HCT116 (cell line): Measurements from ENCODE around the gene KRT85. TPM values are rescaled to one million over a fixed set of nuclear protein-coding genes. Genes with fewer than 3 reads are reported as not detected.

Experiments used
- ATAC-seq: fragments of 200-7000 bp; cut with Tn5 transposase; 2 replicates; pipeline ENCODE4 v1.9.1; 2020; ENCODE audit warnings: mild to moderate bottlenecking, moderate library complexity
- BruUV-seq: library from RNA; stranded (reverse); fragments of 400-500 nt; replicated peaks from 2 replicates; lab custom pipeline; 2021; lab: Mats Ljungman, UMichigan
- CTCF ChIA-PET: fragments of 300-600 bp; sonication (Branson Sonifier 250); formaldehyde crosslinking; loops from one replicate; lab custom pipeline; 2021; ENCODE audit warnings: antibody characterized with exemption; lab: Charles Lee
- POLR2A ChIA-PET: fragments of 300-600, 350-600 bp; sonication (Branson Sonifier 250); formaldehyde crosslinking; loops from one replicate; lab custom pipeline; 2021; ENCODE audit warnings: antibody characterized with exemption; lab: Charles Lee
- RAD21 ChIA-PET, 2 experiments: fragments of 300-600 bp; sonication (Branson Sonifier 250); formaldehyde crosslinking; loops; one replicate each; lab custom pipeline; 2023; ENCODE audit warnings: low total read pairs in 2 of 2; ENCODE audit not compliant: uncharacterized antibody in 2 of 2, unreplicated experiment in 2 of 2, low non-redundant PET in 1 of 2; lab: Charles Lee
- DNase-seq: peaks from one replicate; pipeline ENCODE4 v3.0.0-alpha.2; 2010; ENCODE audit warnings: low read depth, low spot score
- H2AFZ ChIP-seq: fragments of 200-600 bp; shearing (Covaris generic), sonication (generic); 2 replicates; pipeline ENCODE4 v1.6.1; 2017; ENCODE audit warnings: low read depth, mixed run types, mixed read lengths, antibody characterized with exemption, low read length; ENCODE audit not compliant: poor library complexity, severe bottlenecking
- H3K27ac ChIP-seq: 2 replicates; pipeline ENCODE4 v1.5.1; 2012; ENCODE audit warnings: low read depth, low read length
- H3K27me3 ChIP-seq: fragments of 200-600 bp; sonication (generic); 2 replicates; pipeline ENCODE4 v1.6.1; 2016; ENCODE audit warnings: mixed run types, low read length, mixed read lengths; ENCODE audit not compliant: insufficient read depth
- H3K36me3 ChIP-seq, 2 experiments: fragments of 200-500 bp in 1 of 2; fragments of 200-600 bp in 1 of 2; sonication (Bioruptor generic) in 1 of 2; sonication (generic) in 1 of 2; 2 replicates each; pipeline versions ENCODE4 v1.5.1 to v1.6.1; 2014 to 2016; ENCODE audit warnings: low read length in 2 of 2, inconsistent platforms in 1 of 2, mixed read lengths in 1 of 2, mixed run types in 1 of 2; ENCODE audit not compliant: insufficient read depth in 2 of 2, control insufficient read depth in 1 of 2
- H3K4me1 ChIP-seq, 2 experiments: fragments of 200-600 bp in 1 of 2; sonication (generic) in 1 of 2; 2 replicates each; pipeline versions ENCODE4 v1.5.1 to v1.6.1; 2012 to 2017; ENCODE audit warnings: low read length in 2 of 2, inconsistent platforms in 1 of 2, mild to moderate bottlenecking in 1 of 2, mixed read lengths in 1 of 2, mixed run types in 1 of 2, moderate library complexity in 1 of 2; ENCODE audit not compliant: insufficient read depth in 2 of 2, control insufficient read depth in 1 of 2
- H3K4me2 ChIP-seq: fragments of 200-600 bp; sonication (generic); 2 replicates; pipeline ENCODE4 v1.6.1; 2017; ENCODE audit warnings: mixed run types, low read length, mixed read lengths
- H3K4me3 ChIP-seq, 2 experiments: fragments of 200-600 bp in 1 of 2; sonication (generic) in 1 of 2; replicated peaks in 1 of 2; 2 replicates each; pipeline ENCODE4 v1.5.1; 2011 to 2016; ENCODE audit warnings: low read length in 2 of 2, control low read depth in 1 of 2, low read depth in 1 of 2, mild to moderate bottlenecking in 1 of 2, mixed read lengths in 1 of 2, mixed run types in 1 of 2
- H3K79me2 ChIP-seq: fragments of 200-600 bp; sonication (generic); 2 replicates; pipeline ENCODE4 v1.6.1; 2017; ENCODE audit warnings: mild to moderate bottlenecking, mixed run types, low read length, moderate library complexity, mixed read lengths; ENCODE audit not compliant: insufficient read depth
- H3K9ac ChIP-seq: fragments of 200-600 bp; sonication (generic); 2 replicates; pipeline ENCODE4 v1.6.1; 2016; ENCODE audit warnings: low read length, mixed read lengths
- H3K9me2 ChIP-seq: fragments of 200-600 bp; sonication (generic), shearing (Covaris generic); 2 replicates; pipeline ENCODE4 v1.6.1; 2017; ENCODE audit warnings: mixed run types, mild to moderate bottlenecking, moderate library complexity; ENCODE audit not compliant: insufficient read depth
- H3K9me3 ChIP-seq, 2 experiments: fragments of 200-500 bp in 1 of 2; fragments of 200-600 bp in 1 of 2; sonication (Bioruptor generic) in 1 of 2; sonication (generic) in 1 of 2; 2 replicates each; pipeline ENCODE4 v1.6.1; 2014 to 2017; ENCODE audit warnings: low read length in 2 of 2, mixed read lengths in 2 of 2, inconsistent platforms in 1 of 2, low read depth in 1 of 2, mild to moderate bottlenecking in 1 of 2, mixed run types in 1 of 2, moderate library complexity in 1 of 2; ENCODE audit not compliant: control insufficient read depth in 1 of 2, insufficient read depth in 1 of 2
- H4K20me1 ChIP-seq: fragments of 200-600 bp; sonication (generic), shearing (Covaris generic); 2 replicates; pipeline ENCODE4 v1.6.1; 2017; ENCODE audit warnings: mixed run types, mild to moderate bottlenecking, moderate library complexity; ENCODE audit not compliant: insufficient read depth
- intact Hi-C: fragments of 100-400 bp; cut with micrococcal nuclease; formaldehyde crosslinking; loops from 2 replicates; pipeline ENCODE4 v1.10.0; 2022
- total RNA-seq: library from RNA; stranded (reverse); gene quantifications from one replicate; pipeline ENCODE4 v1.2.1, GENCODE V29; 2021; ENCODE audit not compliant: unreplicated experiment
- TF ChIP-seq, protein P1 (sequence below), 3 experiments: fragments of 200-600 bp in 1 of 3; sonication (generic) in 1 of 3; IDR thresholded peaks in 2 of 3; conservative IDR thresholded peaks in 1 of 3; 2 replicates each; pipeline ENCODE4 v1.5.1; 2012 to 2017; ENCODE audit warnings: low read depth in 2 of 3, low read length in 2 of 3, antibody characterized with exemption in 1 of 3, borderline replicate concordance in 1 of 3, control low read depth in 1 of 3, mild to moderate bottlenecking in 1 of 3, mixed read lengths in 1 of 3, mixed run types in 1 of 3, moderate library complexity in 1 of 3; ENCODE audit not compliant: insufficient read depth in 1 of 3
- TF ChIP-seq, protein P2 (sequence below): IDR thresholded peaks from 2 replicates; pipeline ENCODE4 v1.6.1; 2012; ENCODE audit warnings: low read depth

Gene KRT85
- total RNA-seq, 1 experiment from 2014 or later, result not detected

DNA sequence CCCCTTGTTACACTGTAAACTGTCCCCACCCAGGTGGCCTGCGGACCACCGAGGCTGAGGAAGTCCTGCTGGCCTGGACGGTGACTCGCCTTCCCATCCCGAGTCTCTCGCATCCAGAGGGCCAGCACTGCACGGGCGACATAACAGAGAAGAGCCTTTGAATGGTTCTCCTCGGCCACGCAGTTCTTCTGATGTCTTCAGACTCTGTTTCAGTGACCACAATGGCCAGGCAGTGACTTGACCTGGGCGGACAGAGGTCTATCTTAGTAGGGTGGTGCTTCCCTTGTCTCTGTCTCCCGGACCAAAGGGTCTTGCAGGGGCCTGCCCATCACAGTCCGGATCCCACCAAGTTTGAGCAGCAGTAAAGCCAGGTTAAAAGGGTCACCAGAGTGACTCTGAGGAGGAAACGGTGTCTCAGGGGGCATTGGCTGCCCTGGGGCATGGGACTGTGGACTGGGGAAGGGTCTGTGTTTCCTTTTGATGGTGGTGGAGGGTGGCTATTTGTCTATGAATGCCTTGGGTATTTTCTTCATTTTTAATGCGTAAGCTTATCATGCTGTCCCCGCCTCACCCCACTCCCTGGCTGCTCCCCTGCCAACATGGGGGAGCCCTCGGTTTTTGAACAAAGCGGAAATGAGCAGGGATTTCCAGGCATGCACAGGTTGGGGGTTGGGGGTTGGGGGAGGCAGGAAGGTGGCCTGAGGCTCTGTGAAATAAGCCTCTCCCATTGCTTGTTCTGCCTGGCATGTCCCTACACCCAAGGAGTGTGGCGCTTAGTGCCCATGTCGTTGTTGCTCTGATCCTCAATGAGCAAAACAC is 10.3 kb downstream of the KRT85 start:
- Histone ChIP-seq H3K36me3 (no peaks in the 10 kb centered on the region), H3K4me2 (no peak overlapping the region), H2AFZ (no peak overlapping the region), H3K9ac (no peak overlapping the region), H3K27ac (no peak overlapping the region), H4K20me1 (no peaks in the 10 kb centered on the region), H3K4me1 (no peaks in the 10 kb centered on the region; a peak in 1 of 4 replicates), H3K9me3 (no peaks in the 10 kb centered on the region), H3K4me3 (no peak overlapping the region), H3K27me3 (no peaks in the 10 kb centered on the region; the same call in 1 of the 2 replicates), H3K79me2 (no peaks in the 10 kb centered on the region)
- ATAC-seq, result no peak
- no peak for DNase-seq
- BruUV-seq, result no TSS peak
- intact Hi-C loops, result no loop called here
- ChIA-PET RAD21 (no interaction called here), POLR2A (no interaction called here)
- TF ChIP-seq, protein P1, sequence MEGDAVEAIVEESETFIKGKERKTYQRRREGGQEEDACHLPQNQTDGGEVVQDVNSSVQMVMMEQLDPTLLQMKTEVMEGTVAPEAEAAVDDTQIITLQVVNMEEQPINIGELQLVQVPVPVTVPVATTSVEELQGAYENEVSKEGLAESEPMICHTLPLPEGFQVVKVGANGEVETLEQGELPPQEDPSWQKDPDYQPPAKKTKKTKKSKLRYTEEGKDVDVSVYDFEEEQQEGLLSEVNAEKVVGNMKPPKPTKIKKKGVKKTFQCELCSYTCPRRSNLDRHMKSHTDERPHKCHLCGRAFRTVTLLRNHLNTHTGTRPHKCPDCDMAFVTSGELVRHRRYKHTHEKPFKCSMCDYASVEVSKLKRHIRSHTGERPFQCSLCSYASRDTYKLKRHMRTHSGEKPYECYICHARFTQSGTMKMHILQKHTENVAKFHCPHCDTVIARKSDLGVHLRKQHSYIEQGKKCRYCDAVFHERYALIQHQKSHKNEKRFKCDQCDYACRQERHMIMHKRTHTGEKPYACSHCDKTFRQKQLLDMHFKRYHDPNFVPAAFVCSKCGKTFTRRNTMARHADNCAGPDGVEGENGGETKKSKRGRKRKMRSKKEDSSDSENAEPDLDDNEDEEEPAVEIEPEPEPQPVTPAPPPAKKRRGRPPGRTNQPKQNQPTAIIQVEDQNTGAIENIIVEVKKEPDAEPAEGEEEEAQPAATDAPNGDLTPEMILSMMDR (IDR thresholded peaks at IDR 0.05 in 2 of 3, conservative IDR thresholded peaks at IDR 0.05 in 1 of 3; ENCODE audit: borderline replicate concordance in 1 of 3, insufficient read depth in 1 of 3, low read depth in 2 of 3, low read length in 2 of 3), result no peak
- TF ChIP-seq, protein P2, sequence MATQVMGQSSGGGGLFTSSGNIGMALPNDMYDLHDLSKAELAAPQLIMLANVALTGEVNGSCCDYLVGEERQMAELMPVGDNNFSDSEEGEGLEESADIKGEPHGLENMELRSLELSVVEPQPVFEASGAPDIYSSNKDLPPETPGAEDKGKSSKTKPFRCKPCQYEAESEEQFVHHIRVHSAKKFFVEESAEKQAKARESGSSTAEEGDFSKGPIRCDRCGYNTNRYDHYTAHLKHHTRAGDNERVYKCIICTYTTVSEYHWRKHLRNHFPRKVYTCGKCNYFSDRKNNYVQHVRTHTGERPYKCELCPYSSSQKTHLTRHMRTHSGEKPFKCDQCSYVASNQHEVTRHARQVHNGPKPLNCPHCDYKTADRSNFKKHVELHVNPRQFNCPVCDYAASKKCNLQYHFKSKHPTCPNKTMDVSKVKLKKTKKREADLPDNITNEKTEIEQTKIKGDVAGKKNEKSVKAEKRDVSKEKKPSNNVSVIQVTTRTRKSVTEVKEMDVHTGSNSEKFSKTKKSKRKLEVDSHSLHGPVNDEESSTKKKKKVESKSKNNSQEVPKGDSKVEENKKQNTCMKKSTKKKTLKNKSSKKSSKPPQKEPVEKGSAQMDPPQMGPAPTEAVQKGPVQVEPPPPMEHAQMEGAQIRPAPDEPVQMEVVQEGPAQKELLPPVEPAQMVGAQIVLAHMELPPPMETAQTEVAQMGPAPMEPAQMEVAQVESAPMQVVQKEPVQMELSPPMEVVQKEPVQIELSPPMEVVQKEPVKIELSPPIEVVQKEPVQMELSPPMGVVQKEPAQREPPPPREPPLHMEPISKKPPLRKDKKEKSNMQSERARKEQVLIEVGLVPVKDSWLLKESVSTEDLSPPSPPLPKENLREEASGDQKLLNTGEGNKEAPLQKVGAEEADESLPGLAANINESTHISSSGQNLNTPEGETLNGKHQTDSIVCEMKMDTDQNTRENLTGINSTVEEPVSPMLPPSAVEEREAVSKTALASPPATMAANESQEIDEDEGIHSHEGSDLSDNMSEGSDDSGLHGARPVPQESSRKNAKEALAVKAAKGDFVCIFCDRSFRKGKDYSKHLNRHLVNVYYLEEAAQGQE, result no peak
- TF ChIP-seq, all 23 proteins: peak for 0
- no peaks in the 10 kb centered on the region for H3K9me2 ChIP-seq
- CTCF ChIA-PET, result no interaction called here
